ENCODE data around the gene OR51E1.

- TF ChIP-seq CTCF (IDR thresholded peaks at IDR 0.05; ENCODE audit: insufficient read depth, low read length) = no peak
- no peak for TF ChIP-seq POLR2AphosphoS5 (IDR thresholded peaks at IDR 0.05; ENCODE audit: low read depth)
Measured at GRCh38 chr11:4642043-4642442, 1.7 kb upstream of the OR51E1 start.
